Panc1 (cell line): ENCODE results near the gene STON1. TPM values are rescaled to one million over a fixed set of nuclear protein-coding genes. Genes with fewer than 3 reads are reported as not detected.
A peak's percentile ranks its signal among the peaks of the same experiment; 100 is the strongest.
"Not testable (repeated sequence)": the region's sequence is repeated elsewhere in the genome, so short reads cannot be mapped to it uniquely, and the experiment has no call there.

Experiments
- ATAC-seq: fragments of 200-7000 bp; cut with Tn5 transposase; 2 replicates; pipeline ENCODE4 v1.9.1; 2020; ENCODE audit warnings: mild to moderate bottlenecking, moderate library complexity
- BruUV-seq: library from RNA; stranded (reverse); fragments of 400-500 nt; replicated peaks from 2 replicates; lab custom pipeline; 2021; lab: Mats Ljungman, UMichigan
- CTCF ChIA-PET: fragments of 300-600 bp; sonication (Branson Sonifier 250); formaldehyde crosslinking; loops from one replicate; lab custom pipeline; 2022; ENCODE audit warnings: antibody characterized with exemption; lab: Charles Lee
- POLR2A ChIA-PET: fragments of 300-600 bp; sonication (Branson Sonifier 250); formaldehyde crosslinking; loops from one replicate; lab custom pipeline; 2022; ENCODE audit warnings: antibody characterized with exemption; lab: Charles Lee
- DNase-seq: peaks from one replicate; pipeline ENCODE4 v3.0.0-alpha.2; 2010; ENCODE audit warnings: low read depth, low spot score
- H3K27ac ChIP-seq: 2 replicates; pipeline ENCODE4 v1.5.1; 2011; ENCODE audit warnings: mild to moderate bottlenecking, low read length, inconsistent platforms
- H3K27me3 ChIP-seq: fragments of 200-500 bp; sonication (Bioruptor generic); 2 replicates; pipeline ENCODE4 v1.6.0; 2014; ENCODE audit warnings: low read length, inconsistent platforms; ENCODE audit not compliant: control insufficient read depth, insufficient read depth
- H3K36me3 ChIP-seq: fragments of 200-500 bp; sonication (Bioruptor generic); 2 replicates; pipeline ENCODE4 v1.5.1; 2014; ENCODE audit warnings: inconsistent platforms, mild to moderate bottlenecking, low read length, moderate library complexity; ENCODE audit not compliant: control insufficient read depth, insufficient read depth
- H3K4me1 ChIP-seq: 2 replicates; pipeline ENCODE4 v1.5.1; 2011; ENCODE audit warnings: inconsistent platforms, mild to moderate bottlenecking, low read length, moderate library complexity; ENCODE audit not compliant: control insufficient read depth, insufficient read depth
- H3K4me3 ChIP-seq, 2 experiments: 2 replicates each; pipeline ENCODE4 v1.5.1; 2011 to 2012; ENCODE audit warnings: low read depth in 2 of 2, low read length in 2 of 2, mild to moderate bottlenecking in 2 of 2, inconsistent platforms in 1 of 2, moderate library complexity in 1 of 2
- H3K9me3 ChIP-seq: fragments of 200-500 bp; sonication (Bioruptor generic); 2 replicates; pipeline ENCODE4 v1.5.1; 2014; ENCODE audit warnings: low read depth, mild to moderate bottlenecking, inconsistent platforms, low read length, moderate library complexity; ENCODE audit not compliant: control insufficient read depth, insufficient read depth
- POLR2AphosphoS5 ChIP-seq: IDR thresholded peaks from 2 replicates; pipeline ENCODE4 v1.6.1; 2012; ENCODE audit warnings: mild to moderate bottlenecking, low read depth, low read length, moderate library complexity
- SIN3A ChIP-seq: IDR thresholded peaks from 2 replicates; pipeline ENCODE4 v1.6.1; 2012; ENCODE audit warnings: low read depth, mild to moderate bottlenecking, low read length, moderate library complexity, borderline replicate concordance; ENCODE audit not compliant: insufficient read depth
- TCF7L2 ChIP-seq: IDR thresholded peaks from 2 replicates; pipeline ENCODE4 v1.6.1; 2011; ENCODE audit warnings: mild to moderate bottlenecking, low read depth, low read length, inconsistent platforms
- in situ Hi-C: cut with HindIII; loops from 2 replicates; pipeline ENCODE4 v1.10.0; 2016; ENCODE audit warnings: low sequenced_read_pairs, low pct_unique_long_range_greater_than_20kb
- intact Hi-C: fragments of 100-400 bp; cut with micrococcal nuclease; formaldehyde crosslinking; loops from one replicate; pipeline ENCODE4 v1.10.0; 2022; ENCODE audit not compliant: unreplicated experiment
- total RNA-seq: library from RNA; stranded (reverse); gene quantifications from one replicate; pipeline ENCODE4 v1.2.1, GENCODE V29; 2021; ENCODE audit not compliant: unreplicated experiment
- TF ChIP-seq, protein P1 (sequence below): fragments of 450-650 bp; IDR thresholded peaks from 2 replicates; pipeline ENCODE4 v1.5.1; 2017; ENCODE audit warnings: mild to moderate bottlenecking
- TF ChIP-seq, protein P2 (sequence below), 2 experiments: IDR thresholded peaks; 2 replicates each; pipeline ENCODE4 v1.6.1; 2011 to 2012; ENCODE audit warnings: low read depth in 2 of 2, control low read depth in 1 of 2, low read length in 1 of 2, mild to moderate bottlenecking in 1 of 2, moderate library complexity in 1 of 2; ENCODE audit not compliant: insufficient read depth in 1 of 2

The STON1 gene
- total RNA-seq, 1 experiment from 2014 or later: 0.92 TPM

DNA sequence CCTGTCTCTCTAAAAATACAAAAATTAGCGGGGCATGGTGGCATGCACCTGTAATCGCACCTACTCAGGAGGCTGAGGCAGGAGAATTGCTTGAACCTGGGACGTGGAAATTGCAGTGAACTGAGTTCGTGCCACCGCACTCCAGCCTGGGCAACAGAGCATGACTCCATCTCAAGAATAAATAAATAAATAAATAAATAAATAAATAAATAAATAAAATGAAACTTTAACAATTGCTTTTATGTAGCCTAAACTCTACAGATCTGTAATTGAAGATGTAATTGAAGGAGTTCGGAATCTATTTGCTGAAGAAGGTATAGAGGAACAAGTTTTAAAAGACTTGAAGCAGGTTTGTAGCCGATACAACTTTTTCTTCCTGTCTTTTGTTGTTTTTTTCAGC, 90.7 kb downstream of the STON1 start:
- no peaks in the 10 kb centered on the region for H3K9me3 ChIP-seq
- H3K27ac ChIP-seq: no peak overlapping the region
- ChIA-PET CTCF (no interaction called here), POLR2A (no interaction called here)
- TF ChIP-seq TCF7L2 (no peak), POLR2AphosphoS5 (no peak), SIN3A (no peak)
- TF ChIP-seq, protein P1, sequence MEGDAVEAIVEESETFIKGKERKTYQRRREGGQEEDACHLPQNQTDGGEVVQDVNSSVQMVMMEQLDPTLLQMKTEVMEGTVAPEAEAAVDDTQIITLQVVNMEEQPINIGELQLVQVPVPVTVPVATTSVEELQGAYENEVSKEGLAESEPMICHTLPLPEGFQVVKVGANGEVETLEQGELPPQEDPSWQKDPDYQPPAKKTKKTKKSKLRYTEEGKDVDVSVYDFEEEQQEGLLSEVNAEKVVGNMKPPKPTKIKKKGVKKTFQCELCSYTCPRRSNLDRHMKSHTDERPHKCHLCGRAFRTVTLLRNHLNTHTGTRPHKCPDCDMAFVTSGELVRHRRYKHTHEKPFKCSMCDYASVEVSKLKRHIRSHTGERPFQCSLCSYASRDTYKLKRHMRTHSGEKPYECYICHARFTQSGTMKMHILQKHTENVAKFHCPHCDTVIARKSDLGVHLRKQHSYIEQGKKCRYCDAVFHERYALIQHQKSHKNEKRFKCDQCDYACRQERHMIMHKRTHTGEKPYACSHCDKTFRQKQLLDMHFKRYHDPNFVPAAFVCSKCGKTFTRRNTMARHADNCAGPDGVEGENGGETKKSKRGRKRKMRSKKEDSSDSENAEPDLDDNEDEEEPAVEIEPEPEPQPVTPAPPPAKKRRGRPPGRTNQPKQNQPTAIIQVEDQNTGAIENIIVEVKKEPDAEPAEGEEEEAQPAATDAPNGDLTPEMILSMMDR: no peak
- TF ChIP-seq, protein P2, sequence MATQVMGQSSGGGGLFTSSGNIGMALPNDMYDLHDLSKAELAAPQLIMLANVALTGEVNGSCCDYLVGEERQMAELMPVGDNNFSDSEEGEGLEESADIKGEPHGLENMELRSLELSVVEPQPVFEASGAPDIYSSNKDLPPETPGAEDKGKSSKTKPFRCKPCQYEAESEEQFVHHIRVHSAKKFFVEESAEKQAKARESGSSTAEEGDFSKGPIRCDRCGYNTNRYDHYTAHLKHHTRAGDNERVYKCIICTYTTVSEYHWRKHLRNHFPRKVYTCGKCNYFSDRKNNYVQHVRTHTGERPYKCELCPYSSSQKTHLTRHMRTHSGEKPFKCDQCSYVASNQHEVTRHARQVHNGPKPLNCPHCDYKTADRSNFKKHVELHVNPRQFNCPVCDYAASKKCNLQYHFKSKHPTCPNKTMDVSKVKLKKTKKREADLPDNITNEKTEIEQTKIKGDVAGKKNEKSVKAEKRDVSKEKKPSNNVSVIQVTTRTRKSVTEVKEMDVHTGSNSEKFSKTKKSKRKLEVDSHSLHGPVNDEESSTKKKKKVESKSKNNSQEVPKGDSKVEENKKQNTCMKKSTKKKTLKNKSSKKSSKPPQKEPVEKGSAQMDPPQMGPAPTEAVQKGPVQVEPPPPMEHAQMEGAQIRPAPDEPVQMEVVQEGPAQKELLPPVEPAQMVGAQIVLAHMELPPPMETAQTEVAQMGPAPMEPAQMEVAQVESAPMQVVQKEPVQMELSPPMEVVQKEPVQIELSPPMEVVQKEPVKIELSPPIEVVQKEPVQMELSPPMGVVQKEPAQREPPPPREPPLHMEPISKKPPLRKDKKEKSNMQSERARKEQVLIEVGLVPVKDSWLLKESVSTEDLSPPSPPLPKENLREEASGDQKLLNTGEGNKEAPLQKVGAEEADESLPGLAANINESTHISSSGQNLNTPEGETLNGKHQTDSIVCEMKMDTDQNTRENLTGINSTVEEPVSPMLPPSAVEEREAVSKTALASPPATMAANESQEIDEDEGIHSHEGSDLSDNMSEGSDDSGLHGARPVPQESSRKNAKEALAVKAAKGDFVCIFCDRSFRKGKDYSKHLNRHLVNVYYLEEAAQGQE (IDR thresholded peaks at IDR 0.05; ENCODE audit: insufficient read depth in 1 of 2, low read depth in 2 of 2, low read length in 1 of 2): no peak
- H3K27me3 ChIP-seq: peaks cover 12% of the 10 kb centered on the region
- intact Hi-C loops (no loop called here), in situ Hi-C loops (no loop called here)
- no TSS peak for BruUV-seq
- no peak overlapping the region for H3K4me3 ChIP-seq
- no peaks in the 10 kb centered on the region for H3K36me3 ChIP-seq
- DNase-seq (no peak), ATAC-seq (no peak)
- no peaks in the 10 kb centered on the region for H3K4me1 ChIP-seq

DNA sequence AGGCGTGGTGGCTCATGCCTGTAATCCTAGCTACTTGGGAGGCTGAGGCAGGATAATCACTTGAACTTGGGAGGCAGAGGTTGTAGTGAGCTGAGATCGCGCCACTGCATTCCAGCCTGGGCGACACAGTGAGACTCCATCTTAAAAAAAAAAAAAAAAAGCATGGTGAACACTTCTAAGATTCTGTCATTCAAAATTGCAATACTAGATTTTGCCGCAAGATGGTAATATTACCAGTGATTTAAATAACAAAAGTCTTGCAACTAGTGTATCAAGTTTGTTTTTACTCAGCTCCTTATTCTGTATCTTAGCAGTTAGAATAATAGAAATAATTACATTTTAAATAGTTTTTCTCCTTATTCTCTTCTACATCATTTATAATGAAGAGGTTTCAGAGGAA, 92.7 kb downstream of the STON1 start:
- TF ChIP-seq, protein P1: peak; percentile 58
- H3K4me3 ChIP-seq, H3K4me1 ChIP-seq, H3K27ac ChIP-seq, H3K9me3 ChIP-seq, intact Hi-C loops, POLR2A ChIA-PET, BruUV-seq, in situ Hi-C loops, H3K36me3 ChIP-seq: not testable (repeated sequence)
- CTCF ChIA-PET: interaction anchor here (0.6 to 0.7 kb wide), 2 partner anchors 16 to 1868 kb away, joined by 3 to 4 read pairs; no protein-coding TSS in a partner anchor
- peak; percentile 53; the same call in 1 of the 2 replicates for ATAC-seq
- peak; percentile 38 for DNase-seq
- peaks cover 12% of the 10 kb centered on the region for H3K27me3 ChIP-seq
